Stimulated activated CD4-positive, alpha-beta T cell treated with anti-CD3 and anti-CD28 coated beads, Interleukin-15, amount 100 ng/mL, for 24 hours (primary cell): ENCODE measurements around the gene MIOS.
"Not testable (repeated sequence)": the region's sequence is repeated elsewhere in the genome, so short reads cannot be mapped to it uniquely, and the experiment has no call there.

ENCODE experiments used
- DNase-seq: peaks from one replicate; pipeline ENCODE4 v3.0.0-alpha.2; 2020

Gene MIOS

DNA sequence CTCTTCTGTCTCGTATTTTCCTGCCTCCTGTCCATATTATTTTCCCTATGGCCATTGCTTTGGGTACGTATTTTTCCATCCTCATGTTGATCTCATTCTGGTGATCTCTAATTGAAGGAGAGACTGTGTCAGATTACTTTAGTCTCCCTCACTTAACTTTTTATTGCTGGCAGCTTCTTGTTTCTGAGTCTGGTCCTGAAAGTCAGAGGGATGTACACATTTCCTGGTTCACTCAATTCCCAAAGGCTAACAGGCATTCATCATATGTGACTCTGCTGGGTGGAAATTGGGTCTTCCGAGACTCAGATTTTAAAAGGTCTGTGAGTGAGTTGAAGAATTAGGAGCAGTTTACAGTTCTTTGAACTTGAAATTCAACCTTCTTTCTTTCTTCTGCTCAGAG, 84.8 kb downstream of the MIOS start:
- no peak for DNase-seq

DNA sequence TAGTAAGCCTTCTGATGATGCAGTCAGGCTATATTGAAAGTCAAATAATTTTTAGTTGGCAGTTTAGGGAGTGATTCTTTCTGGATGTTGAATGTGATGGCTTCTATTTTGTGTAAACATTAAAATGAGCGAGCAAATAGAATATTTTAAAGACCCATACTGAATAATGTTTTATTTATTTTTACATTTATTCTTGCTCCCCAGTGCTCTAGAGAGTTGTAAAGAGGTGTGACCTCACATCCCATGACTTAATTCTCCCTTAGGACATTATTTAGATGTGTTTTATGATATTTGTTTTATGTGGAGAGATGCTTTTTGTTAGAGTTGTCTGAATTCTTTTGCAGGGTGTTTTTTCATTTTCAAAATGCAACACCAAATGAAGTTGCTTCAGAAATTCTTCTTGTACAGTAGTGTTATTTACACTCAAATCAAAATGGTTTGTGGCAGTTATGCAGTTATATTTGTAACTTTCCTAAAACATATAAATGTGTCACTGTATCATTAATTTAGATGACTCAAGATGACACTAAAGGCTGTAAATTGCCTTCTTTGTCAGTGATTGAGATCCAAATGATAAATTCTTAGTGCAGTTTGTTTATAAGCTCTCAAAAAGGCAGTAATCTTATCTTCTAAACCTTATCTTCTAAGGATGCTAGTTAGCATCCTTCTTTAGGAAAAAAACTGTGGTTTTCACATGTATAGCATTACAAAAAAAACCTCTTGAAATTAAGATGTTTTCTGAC, 86.3 kb downstream of the MIOS start:
- no peak for DNase-seq

DNA sequence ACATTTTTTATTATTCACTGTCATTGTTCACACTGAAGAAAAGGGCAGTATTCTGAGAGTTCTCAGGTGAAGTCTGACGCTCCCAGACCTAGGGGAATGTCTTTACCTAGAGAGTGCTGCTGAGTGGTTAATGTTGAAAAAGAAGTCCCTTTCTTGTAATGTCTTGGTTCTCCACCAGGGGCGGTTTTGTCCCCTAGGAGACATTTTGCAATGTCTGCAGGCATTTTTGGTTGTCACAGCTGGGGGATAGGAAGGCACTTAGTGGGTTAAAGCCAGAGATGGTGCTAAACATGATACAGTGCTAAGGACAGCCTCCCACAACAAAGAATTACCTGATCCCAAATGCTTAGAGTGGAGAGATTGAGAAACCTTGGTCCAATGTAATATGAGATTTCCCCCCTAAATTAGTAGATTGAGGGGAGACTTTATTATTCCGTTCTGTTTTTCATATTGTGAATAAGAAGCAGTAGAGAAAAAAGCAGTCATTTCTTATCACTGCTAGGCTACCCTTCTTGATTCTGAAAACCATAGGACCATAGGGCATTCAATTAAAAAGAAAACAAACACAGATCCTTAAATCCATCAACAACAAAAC, 87.0 kb downstream of the MIOS start:
- peak; percentile 38 for DNase-seq

DNA sequence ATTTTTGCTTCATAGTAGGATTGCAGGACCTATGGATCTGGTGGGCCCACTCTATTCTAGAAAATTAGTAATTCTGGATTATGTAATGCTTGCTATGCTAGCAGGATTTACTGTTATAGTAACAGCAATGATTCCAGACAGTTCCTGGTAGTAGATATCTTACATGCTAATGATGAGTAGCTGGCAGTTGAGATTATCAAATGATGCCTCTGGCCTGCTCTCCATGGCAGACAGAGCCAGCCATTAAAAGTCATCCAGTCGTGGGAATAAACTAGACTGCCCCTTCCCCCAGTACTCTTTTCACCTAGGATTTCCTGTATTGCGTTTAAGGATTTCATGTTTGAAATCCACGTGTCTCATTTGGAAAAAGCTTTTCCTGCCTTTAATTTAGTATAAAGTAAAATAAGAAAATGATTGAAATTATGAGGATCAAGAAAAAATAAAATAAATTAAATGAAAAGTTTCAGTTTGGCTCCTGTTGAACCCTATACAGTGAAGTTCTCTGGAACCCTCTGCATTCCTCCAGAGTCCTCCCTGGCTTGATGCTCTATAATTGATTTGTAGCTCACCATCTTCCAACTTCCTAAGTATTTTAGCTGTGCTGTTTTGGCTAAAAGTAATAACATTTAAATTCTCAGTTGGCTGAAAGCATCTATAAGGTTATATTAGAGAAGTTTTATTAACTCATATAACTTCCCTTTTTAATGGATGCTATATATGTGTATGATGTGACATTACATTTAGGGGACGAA, 88.5 kb downstream of the MIOS start:
- no peak for DNase-seq

DNA sequence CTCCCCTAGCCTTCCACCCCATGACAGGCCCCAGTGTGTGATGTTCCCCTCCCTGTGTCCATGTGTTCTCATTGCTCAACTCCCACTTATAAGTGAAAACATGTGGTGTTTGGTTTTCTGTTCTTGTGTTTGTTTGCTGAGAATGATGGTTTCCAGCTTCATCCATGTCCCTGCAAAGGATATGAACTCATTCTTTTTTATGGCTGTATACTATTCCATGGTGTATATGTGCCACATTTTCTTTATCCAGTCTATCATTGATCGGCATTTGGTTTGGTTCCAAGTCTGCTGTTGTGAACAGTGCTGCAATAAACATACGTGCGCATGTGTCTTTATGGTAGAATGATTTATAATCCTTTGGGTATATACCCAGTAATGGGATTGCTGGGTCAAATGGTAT, 89.8 kb downstream of the MIOS start:
- DNase-seq: not testable (repeated sequence)
